Activated B cell treated with CpG ODN at 0.5 μM for 24 hours (primary cell): ENCODE results near the gene HPN. TPM values are rescaled to one million over a fixed set of nuclear protein-coding genes. Genes with fewer than 3 reads are reported as not detected.
A peak's percentile ranks its signal among the peaks of the same experiment; 100 is the strongest.

Experiments
- ATAC-seq: fragments of 200-7000 bp; cut with Tn5 transposase; one replicate; pipeline ENCODE4 v1.10.0; 2021; ENCODE audit warnings: low read depth, mild to moderate bottlenecking, moderate library complexity
- CTCF ChIA-PET: fragments of 350-600 bp; sonication (Branson Sonifier 250); formaldehyde crosslinking; loops from one replicate; lab custom pipeline; 2021; ENCODE audit warnings: antibody characterized with exemption; lab: Charles Lee
- POLR2A ChIA-PET: fragments of 350-600 bp; sonication (Branson Sonifier 250); formaldehyde crosslinking; loops from one replicate; lab custom pipeline; 2021; ENCODE audit warnings: antibody characterized with exemption; lab: Charles Lee
- DNase-seq: peaks from one replicate; pipeline ENCODE4 v3.0.0; 2022
- H3K27ac Mint-ChIP-seq: one replicate; pipeline ENCODE4 v1.8.0; 2020; ENCODE audit warnings: mixed read lengths
- H3K27me3 Mint-ChIP-seq: one replicate; pipeline ENCODE4 v1.8.0; 2021; ENCODE audit warnings: mixed read lengths
- H3K36me3 Mint-ChIP-seq: one replicate; pipeline ENCODE4 v1.8.0; 2021; ENCODE audit warnings: low read depth, mixed read lengths
- H3K4me1 Mint-ChIP-seq: one replicate; pipeline ENCODE4 v1.8.0; 2021; ENCODE audit warnings: mixed read lengths
- H3K4me3 Mint-ChIP-seq: one replicate; pipeline ENCODE4 v1.8.0; 2020; ENCODE audit warnings: mild to moderate bottlenecking, mixed read lengths
- H3K9me3 Mint-ChIP-seq: one replicate; pipeline ENCODE4 v1.8.0; 2020; ENCODE audit warnings: mixed read lengths
- intact Hi-C: fragments of 100-400 bp; cut with micrococcal nuclease; formaldehyde crosslinking; loops from one replicate; pipeline ENCODE4 v1.15.1; 2024
- total RNA-seq: library from RNA; stranded (reverse); gene quantifications from 2 replicates; pipeline ENCODE4 v1.2.3, GENCODE V29; 2022
- TF ChIP-seq, protein P1 (sequence below): fragments of 200-600 bp; IDR thresholded peaks from one replicate; pipeline ENCODE4 v1.8.0; 2022; ENCODE audit warnings: antibody characterized with exemption, mild to moderate bottlenecking

The HPN gene
- total RNA-seq, 1 donor from 2014 or later = not detected

DNA sequence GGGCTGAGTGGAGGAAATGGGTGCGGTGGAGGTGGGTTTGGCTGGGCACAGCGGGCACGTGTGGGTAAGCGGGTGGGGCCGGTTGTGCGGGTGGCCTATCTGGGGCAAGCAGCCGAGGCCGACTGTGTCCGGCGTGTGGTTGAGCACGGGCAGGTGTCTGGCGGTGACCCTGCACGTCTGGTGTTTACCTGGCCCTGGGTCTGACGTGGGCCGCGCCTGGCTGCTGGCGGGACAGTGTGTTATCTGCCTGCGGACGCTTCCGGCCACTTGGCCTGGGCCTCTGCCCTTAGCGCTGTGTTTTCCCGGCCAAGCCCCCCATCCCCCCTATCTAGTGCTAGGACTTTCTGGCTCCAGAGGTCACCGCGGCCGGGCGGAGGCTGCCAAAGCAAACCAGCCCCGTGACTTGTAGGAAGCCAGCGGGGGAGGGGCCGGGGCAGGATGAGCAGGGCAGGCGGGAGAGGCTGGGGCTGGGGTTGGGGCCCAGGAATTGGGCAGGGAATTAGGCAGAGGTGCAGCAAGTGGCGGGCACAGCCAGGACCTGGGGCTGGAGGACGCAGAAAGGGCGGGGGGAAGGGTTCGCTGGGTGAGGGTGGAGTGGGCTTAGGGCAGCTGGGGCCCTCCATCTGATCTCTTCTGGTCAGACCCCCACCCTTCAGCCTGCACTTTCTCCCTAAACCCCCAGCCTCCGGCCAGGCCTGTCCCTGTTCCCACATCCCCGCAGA is 534 bp upstream of the HPN start:
- Mint-ChIP-seq H3K27ac (no peak overlapping the region), H3K9me3 (no peaks in the 10 kb centered on the region), H3K27me3 (peaks cover 3% of the 10 kb centered on the region), H3K4me3 (peak overlapping the region; percentile 82), H3K4me1 (peaks cover 55% of the 10 kb centered on the region), H3K36me3 (no peaks in the 10 kb centered on the region)
- DNase-seq = no peak
- ChIA-PET CTCF (no interaction called here), POLR2A (no interaction called here)
- ATAC-seq = no peak
- intact Hi-C loops = no loop called here
- TF ChIP-seq, protein P1, sequence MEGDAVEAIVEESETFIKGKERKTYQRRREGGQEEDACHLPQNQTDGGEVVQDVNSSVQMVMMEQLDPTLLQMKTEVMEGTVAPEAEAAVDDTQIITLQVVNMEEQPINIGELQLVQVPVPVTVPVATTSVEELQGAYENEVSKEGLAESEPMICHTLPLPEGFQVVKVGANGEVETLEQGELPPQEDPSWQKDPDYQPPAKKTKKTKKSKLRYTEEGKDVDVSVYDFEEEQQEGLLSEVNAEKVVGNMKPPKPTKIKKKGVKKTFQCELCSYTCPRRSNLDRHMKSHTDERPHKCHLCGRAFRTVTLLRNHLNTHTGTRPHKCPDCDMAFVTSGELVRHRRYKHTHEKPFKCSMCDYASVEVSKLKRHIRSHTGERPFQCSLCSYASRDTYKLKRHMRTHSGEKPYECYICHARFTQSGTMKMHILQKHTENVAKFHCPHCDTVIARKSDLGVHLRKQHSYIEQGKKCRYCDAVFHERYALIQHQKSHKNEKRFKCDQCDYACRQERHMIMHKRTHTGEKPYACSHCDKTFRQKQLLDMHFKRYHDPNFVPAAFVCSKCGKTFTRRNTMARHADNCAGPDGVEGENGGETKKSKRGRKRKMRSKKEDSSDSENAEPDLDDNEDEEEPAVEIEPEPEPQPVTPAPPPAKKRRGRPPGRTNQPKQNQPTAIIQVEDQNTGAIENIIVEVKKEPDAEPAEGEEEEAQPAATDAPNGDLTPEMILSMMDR = no peak

DNA sequence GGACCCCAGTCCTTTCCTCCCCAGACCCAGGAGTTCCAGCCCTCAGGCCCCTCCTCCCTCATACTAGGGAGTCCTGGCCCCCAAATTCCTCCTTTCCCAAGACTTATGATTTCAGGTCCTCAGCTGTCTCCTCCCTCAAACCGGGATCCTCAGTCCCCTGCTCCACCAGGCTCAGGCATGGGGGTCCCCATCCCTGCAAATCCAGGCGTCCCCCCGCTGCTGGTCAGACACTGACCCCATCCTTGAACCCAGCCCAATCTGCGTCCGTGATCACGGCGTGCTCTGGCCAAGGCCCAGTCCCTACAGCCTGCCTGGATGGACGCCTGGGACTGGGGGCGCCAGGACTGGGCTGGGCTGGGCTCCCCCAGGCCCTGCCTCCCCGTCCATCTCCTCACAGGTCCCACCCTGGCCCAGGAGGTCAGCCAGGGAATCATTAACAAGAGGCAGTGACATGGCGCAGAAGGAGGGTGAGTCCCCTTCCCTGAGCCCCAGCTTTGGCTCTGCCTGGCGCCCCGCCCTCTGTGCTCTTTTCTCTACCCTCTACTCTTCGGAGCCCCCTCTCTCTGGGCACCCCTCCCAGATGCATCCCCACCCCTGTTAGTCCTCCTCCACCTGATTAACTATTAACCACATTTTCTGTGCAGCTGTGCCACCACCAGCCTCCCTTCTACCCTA is 672 bp downstream of the HPN start:
- H3K4me3 Mint-ChIP-seq = no peak overlapping the region

DNA sequence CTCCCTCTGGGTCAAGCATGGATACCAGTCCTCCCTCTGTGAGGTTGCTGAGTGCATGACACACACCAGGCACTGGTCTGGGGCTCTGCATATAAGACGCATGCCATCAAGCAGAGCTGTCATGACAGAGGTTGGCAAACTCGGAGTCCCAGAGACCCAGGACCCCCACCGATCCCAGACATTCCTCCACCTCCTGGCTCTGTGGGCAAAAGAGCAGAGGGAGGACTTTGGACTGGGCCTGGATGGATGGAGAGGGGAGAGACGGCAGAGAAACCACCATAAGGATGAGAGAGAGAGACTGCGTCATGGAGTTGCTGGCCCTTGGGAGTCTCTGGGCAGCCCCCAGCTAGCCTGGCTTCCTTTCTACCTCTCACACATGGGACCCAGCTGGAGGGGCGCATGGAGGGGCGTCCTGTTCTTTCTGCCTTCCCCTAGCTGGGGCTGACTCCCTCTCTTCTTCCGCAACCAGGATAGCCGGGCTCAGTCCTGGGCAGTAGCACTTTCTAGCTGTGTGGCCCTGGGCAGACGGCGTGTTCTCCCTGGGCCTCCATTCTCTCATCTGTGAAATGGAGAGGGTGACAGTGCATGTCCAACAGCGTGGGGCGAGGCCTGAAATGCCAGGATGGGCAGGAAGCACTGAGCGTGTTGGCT is 1.6 kb downstream of the HPN start:
- intact Hi-C loops = no loop called here
- Mint-ChIP-seq H3K36me3 (no peaks in the 10 kb centered on the region), H3K9me3 (no peaks in the 10 kb centered on the region), H3K4me3 (no peak overlapping the region), H3K4me1 (peaks cover 47% of the 10 kb centered on the region), H3K27ac (no peak overlapping the region), H3K27me3 (peaks cover 3% of the 10 kb centered on the region)
- no peak for DNase-seq
- TF ChIP-seq, protein P1 = no peak
- ATAC-seq = no peak
- ChIA-PET POLR2A (no interaction called here), CTCF (interaction anchor here (1.6 to 1.7 kb wide), 2 partner anchors 43 to 79 kb away, joined by 4 read pairs; partner anchors contain the start of gene ZNF792)

More for the DNA sequence above, 672 bp downstream of the HPN start:
- H3K27me3 Mint-ChIP-seq = peaks cover 3% of the 10 kb centered on the region
- no peaks in the 10 kb centered on the region for H3K9me3 Mint-ChIP-seq
- no peak overlapping the region for H3K27ac Mint-ChIP-seq
- intact Hi-C loops = no loop called here
- TF ChIP-seq, protein P1 = no peak
- CTCF ChIA-PET = no interaction called here
- POLR2A ChIA-PET = no interaction called here
- H3K4me1 Mint-ChIP-seq = peaks cover 53% of the 10 kb centered on the region
- no peaks in the 10 kb centered on the region for H3K36me3 Mint-ChIP-seq
- DNase-seq = no peak
- no peak for ATAC-seq

DNA sequence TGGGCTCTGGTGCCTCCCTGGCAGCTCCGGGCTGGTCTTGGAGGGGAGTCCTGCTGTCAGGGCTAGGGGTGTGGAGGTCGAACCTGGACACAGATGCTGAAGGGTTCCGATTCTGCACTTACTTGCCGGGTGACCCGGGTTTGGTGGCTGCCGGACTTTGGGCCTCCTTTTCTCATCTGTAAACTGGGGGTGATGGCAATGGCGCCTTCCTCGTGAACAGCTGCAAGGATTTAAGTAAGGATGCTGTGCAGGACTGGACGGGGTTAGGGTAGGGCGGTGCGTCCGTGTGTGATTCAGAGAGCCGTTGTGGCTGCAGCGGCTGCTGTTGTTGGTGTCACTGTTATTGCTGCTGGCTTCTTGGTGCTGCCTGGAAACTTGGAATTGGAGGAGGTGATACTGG is 2.4 kb downstream of the HPN start:
- TF ChIP-seq, protein P1 = no peak
- peaks cover 3% of the 10 kb centered on the region for H3K27me3 Mint-ChIP-seq
- ATAC-seq = no peak
- ChIA-PET POLR2A (no interaction called here), CTCF (interaction anchor here (1.0 to 1.7 kb wide), 9 partner anchors 12 to 80 kb away, joined by 3 to 8 read pairs (median 3); partner anchors contain the start of gene ZNF792)
- no peak overlapping the region for H3K27ac Mint-ChIP-seq
- no peaks in the 10 kb centered on the region for H3K9me3 Mint-ChIP-seq
- H3K4me1 Mint-ChIP-seq = peaks cover 39% of the 10 kb centered on the region
- no peak for DNase-seq
- intact Hi-C loops = loop anchor here (2.0 kb wide), 1 partner anchor 71 kb away; no protein-coding TSS in a partner anchor
- H3K4me3 Mint-ChIP-seq = no peak overlapping the region
- H3K36me3 Mint-ChIP-seq = no peaks in the 10 kb centered on the region
